D341Med (cell line): Measurements from ENCODE around the gene THOC1.

Experiments
- DNase-seq: peaks from one replicate; pipeline ENCODE4 v3.0.0; 2012; ENCODE audit warnings: low spot score

Gene THOC1

DNA sequence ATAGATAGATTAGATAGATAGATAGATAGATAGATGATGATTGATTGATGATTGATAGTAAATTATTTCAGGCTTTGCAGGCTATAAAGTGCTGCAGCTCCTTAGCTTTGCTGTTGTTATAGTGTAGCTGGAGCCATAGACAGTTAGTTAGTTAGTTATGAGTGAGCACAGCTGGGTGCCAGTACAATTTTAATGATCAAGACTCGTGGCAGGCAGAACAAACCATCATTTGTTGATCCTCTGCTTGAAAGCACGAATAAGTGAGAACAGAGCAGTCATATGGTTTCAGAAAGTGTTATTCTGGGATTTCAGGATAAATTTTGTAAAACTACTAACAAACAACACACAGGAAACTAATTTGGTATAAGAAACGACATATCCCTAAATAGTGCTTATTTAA is 53.9 kb downstream of the THOC1 start:
- no peak for DNase-seq

DNA sequence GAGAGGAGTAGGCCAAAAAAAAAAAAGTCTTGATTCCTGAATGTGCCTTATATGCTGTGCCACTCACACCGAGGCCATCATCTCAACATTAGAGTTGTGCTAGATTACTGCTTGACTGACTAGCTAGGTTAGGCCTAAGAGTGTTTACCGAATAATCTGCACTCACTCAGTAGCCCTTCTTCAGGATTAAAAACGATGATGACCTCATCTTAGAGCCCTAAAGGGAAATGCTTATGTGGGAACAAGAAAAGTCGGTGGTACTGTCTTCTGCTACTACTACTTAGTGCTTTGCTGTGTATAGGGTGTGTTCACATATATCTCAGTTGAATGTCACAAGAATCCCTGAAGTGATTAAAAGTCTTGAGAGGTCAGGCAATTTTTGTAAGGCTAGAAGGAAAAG is 54.3 kb downstream of the THOC1 start:
- DNase-seq = no peak

GRCh38 chr18:212780-213179 is 55.1 kb downstream of the THOC1 start:
- no peak for DNase-seq

DNA sequence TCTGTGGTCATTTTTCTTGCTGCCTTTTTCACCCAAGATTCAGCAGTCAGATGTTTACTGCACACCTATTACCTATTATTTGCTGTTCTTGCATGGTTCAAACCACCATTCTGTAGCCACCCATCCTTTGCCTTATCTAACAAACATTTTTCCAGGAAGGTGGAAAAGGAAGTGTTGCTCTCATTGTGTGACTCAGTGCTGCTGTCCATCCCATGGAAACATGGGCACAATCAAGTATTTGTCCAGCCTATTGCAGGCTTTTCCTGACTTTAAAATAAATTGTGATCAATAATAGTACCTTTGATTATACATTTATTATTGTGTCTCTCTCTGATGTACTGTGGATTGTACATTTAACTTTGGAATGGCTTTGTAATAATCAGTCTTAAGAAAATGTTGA is 56.3 kb downstream of the THOC1 start:
- DNase-seq = no peak

GRCh38 chr18:210733-211132 is 57.1 kb downstream of the THOC1 start:
- no peak for DNase-seq

- DNase-seq = no peak
Measured at GRCh38 chr18:210075-210474, 57.8 kb downstream of the THOC1 start.

DNA sequence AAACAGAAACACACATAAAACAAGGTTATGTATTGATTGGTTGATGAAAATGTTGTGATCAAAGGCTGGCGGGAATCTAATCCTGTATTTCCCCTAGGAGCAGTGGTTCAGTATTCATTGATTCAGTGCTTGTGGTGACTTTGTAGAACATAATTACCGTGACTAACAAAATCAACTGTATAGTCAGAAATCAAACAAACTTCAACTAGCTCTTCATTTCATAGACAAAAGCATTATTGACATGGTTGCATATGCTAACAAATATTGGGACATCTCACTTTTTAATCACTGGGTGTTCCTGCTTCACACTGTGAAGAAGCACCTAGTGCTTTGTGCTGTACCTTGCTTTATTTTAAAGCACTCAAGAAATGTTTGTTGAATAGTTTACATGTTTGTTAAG is 68.1 kb downstream of the THOC1 start:
- DNase-seq = no peak

DNA sequence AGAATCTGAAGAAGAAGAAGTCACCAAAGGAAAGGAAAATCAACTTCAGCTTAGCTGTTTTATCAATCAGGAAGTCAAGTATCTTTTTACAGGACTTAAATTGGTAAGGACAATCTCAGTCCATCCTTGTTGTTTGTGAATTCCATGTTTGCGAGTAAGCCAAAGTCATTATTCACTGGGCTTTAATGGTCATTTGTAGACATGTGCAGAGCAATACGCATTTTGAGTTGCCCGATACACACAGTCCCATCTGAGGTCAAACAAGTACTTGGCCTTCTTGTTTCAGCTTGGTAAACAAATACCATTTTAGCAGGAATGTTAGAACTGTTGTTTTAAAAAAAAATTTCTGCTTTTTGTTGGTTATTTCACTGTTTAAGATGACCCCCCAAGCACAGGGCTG is 68.6 kb downstream of the THOC1 start:
- no peak for DNase-seq

GRCh38 chr18:195651-196050 is 72.2 kb downstream of the THOC1 start:
- DNase-seq = no peak

DNA sequence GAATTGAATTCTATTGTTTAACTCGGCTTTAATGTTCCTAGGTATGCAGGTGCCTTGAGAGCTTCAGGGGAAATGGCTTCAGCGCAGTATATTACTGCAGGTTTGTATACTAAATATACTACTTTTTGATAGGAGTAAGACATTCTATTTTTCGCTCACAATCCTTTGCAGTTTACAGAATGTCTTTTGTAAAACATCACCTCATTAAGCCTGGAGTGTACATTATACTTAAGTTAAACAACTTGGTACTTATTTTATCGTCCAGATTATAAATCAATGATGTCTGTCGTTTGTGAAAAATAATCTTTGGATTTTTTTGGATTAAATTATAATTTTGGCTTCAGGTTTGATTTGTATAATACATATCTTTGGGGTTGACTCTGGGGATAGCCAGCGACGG is 75.0 kb downstream of the THOC1 start:
- no peak for DNase-seq

- no peak for DNase-seq
Measured at GRCh38 chr18:191725-192124, 76.1 kb downstream of the THOC1 start.

- no peak for DNase-seq
Measured at GRCh38 chr18:189254-189653, 78.6 kb downstream of the THOC1 start.

DNA sequence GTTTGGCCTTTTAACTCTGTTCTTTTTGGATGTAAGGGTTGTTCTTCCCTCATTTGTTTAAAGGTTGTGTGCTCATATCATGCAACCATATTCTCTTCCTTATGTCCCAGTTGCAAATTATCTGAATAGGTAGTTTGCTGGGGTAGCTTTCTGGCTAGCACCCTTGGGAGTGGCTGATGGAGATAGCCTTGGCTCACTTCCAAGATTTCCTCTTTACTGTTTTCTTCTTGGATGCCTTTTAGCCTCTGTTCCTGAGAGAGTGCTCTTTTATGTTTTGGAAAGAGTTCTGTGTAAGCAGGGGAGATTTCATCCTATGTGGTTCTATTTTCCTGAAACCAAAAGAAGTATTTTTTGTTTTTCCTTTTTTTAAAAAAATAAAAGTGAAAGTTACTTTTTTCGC is 84.1 kb downstream of the THOC1 start:
- peak; percentile 65 for DNase-seq

- DNase-seq = no peak
Measured at GRCh38 chr18:181711-182110, 86.1 kb downstream of the THOC1 start.

DNA sequence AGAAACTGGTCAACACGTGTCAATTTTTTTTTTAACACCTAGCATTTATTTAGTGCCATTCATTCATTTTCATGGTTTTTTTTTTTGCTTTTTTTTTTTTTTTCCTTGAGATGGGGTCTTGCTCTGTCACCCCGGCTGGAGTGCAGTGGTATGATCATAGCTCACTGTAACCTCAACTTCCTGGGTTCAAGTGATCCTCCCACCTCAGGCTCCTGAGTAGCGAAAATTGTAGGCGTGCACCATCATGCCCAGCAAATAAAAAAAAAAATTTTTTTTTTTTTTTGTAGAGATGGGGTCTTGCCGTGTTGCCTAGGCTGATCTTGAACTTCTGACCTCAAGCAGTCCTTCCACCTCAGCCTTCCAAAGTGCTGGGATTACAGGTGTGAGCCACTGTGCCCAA is 88.3 kb downstream of the THOC1 start:
- no peak for DNase-seq

GRCh38 chr18:172361-172760 is 95.5 kb downstream of the THOC1 start:
- DNase-seq = no peak
